ENCODE results near the gene NPM1. TPM values are rescaled to one million over a fixed set of nuclear protein-coding genes. Genes with fewer than 3 reads are reported as not detected.
"Not testable (repeated sequence)": the region's sequence is repeated elsewhere in the genome, so short reads cannot be mapped to it uniquely, and the experiment has no call there.

Gene NPM1, protein sequence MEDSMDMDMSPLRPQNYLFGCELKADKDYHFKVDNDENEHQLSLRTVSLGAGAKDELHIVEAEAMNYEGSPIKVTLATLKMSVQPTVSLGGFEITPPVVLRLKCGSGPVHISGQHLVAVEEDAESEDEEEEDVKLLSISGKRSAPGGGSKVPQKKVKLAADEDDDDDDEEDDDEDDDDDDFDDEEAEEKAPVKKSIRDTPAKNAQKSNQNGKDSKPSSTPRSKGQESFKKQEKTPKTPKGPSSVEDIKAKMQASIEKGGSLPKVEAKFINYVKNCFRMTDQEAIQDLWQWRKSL
- polyA plus RNA-seq: 1,000 to 10,000 TPM; 1,645 to 2,137 (median 2,053) TPM

DNA sequence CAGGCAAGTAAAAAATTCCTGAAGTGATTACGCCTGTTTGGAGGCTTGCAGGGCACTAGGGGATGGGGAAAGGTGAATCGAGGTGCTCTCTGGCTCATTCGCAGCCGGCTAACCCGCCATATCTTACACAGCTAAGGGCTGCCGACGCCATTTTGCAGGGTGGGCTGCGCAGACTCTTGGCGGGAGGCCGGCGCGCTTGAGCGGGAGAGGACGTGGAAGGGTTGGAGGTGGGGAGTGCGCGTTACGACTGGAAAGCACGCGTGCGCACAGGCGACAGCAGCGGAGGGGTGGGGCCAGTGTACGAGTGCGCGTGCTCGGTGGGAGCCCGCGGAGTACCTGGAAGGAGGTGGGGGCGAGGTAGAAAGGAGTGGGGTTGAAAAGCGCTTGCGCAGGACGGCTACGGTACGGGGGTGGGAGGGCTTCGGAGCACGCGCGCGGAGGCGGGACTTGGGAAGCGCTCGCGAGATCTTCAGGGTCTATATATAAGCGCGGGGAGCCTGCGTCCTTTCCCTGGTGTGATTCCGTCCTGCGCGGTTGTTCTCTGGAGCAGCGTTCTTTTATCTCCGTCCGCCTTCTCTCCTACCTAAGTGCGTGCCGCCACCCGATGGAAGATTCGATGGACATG, at the start of gene NPM1:
TSS of gene NPM1 (plus strand) at position 505 of the 625 bp plus-strand sequence. CDS start at position 605, 100 bp downstream.
- no peak within 1 kb of the TSS for H3K27ac ChIP-seq (ENCODE audit: low read depth, low read length)
- 0 to 1% (median 0%) methylated on average over 56 of the region's 56 CpGs for WGBS, 3 donors

DNA sequence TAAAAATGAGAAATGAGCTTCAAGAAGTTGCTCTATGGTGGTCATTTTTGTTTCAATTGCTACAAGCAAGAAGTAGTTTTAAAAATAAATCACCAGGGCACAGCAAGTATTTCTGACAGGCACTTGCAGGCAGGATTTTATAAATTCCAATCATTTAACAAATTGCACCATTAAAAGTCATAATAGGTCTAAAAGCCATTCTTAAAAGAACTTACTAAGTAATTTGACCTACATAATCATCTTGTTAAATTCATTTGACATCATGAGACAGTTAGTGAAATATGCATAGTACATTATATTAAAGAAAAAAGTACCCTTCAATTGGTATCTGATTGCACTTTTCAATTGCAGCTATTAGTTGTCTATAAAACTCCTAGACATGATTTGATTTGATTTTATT, 47.6 kb upstream of the NPM1 start:
- no peak overlapping the region for H3K27ac ChIP-seq (ENCODE audit: low read depth, low read length)

DNA sequence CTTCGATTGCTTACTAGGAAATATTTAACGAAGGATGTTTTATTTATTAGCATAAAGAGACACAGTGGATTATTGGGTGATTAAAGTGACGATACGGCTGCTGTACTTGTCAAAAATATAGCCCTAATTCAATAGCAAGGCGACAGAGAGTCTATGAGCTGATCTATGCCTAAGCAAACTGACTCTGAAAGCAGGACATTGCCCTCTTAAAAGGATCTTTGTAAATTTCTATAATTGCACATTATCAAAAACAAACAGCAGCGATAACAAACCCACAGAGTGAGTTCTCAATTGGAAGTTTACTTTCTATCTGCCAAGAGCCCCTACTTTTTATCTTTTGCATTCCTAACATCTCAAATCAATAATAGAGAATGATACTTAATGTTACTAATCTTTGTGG, 47.2 kb upstream of the NPM1 start:
- H3K27ac ChIP-seq (ENCODE audit: low read depth, low read length): no peak overlapping the region
- WGBS, 3 donors: 26 to 81% (median 64%) methylated on average over 6 of the region's 6 CpGs

DNA sequence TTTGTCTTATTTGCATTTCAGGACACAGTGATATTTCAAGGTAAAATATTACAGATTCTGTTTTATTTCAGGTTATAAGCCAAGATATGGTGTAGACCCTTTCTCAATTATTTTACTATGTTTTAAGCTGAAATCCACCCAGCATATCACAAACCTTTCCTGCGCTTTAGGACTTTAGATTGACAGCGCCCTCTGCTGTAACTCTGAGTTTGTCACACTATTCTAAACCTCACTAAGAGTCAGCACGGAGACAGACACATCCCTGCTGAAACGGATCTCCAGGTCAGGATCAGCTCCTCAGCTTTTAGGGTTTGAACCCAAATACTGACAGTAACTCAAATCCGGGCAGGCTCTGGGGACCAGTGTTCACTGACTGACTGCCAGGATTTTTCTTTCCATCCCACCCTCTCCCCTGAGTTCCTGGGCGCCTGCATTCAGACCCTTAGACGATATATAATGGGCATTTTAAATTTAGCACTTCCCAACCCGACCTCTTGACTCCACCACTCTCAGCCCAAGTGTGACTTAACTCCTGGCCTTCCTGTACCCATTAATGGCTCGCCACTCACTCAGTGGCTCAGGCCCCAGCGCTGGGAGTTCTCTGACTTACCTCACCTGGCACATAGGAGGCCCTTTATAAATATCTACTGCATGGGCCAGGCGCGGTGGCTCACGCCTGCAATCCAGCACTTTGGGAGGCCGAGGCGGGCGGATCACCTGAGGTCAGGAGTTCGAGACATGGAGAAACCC, 45.1 kb upstream of the NPM1 start:
- WGBS, 3 donors: 49 to 55% (median 53%) methylated on average over 17 of the region's 17 CpGs
- no peak overlapping the region for H3K27ac ChIP-seq (ENCODE audit: low read depth, low read length)

DNA sequence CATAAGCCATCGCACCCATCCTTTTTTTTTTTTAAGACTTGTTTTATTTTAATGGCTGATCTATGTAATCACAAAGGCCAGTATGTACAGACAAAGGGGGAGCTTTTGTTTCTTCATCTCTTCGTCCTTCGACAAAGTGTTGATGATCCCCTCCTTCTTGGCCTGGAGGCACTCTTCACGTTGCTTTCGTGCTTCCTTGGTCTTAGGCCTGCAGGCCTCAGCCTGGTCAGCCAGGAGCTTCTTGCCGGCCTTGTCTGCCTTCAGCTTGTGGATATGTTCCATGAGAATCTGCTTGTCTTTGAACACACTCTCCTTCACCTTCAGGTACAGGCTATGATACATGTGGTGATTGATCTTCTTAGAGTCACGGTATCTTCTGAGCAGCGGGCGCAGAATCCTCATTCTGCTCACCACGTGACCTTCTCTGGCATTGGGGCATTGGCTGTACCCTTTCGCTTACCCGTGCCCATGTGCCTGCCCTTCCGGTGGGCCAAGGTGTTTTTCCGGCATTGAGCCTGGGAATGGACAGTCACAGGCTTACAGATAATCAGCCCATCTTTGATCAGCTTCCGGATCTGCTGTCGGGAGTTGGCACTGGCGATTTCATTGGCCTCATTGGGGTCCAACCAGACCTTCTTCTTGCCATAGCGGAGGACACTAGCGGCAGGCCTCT, 42.6 kb upstream of the NPM1 start:
- WGBS, 3 donors: 92 to 95% (median 94%) methylated on average over 19 of the region's 19 CpGs
- no peak overlapping the region for H3K27ac ChIP-seq (ENCODE audit: low read depth, low read length)

DNA sequence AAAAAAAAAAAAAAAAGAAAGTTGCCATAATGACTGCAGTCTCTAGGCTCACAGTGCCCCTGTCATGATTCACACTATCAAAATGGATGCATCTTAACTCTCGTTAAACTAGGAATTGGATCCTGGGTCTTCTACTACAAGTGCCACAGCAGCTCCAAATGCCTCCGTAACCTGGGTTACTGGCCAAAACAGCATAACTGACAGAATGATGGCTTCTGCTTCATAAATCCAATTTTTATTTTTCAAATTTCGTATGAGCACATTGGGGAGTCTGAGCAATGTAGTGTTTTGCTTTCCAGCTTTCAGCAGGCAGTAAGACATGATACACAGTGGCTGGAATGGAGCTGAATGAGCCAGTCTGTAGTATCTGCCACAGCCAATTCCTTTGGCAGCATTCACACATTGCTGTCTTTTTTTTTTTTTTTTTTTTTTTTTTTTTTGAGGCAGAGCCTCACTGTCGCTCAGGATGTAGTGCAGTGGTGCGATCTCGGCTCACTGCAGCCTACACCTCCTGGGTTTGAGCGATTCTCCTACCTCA, 36.0 kb upstream of the NPM1 start:
- WGBS, 3 donors: 78 to 86% (median 85%) methylated on average over 7 of the region's 7 CpGs
- H3K27ac ChIP-seq (ENCODE audit: low read depth, low read length): no peak overlapping the region

DNA sequence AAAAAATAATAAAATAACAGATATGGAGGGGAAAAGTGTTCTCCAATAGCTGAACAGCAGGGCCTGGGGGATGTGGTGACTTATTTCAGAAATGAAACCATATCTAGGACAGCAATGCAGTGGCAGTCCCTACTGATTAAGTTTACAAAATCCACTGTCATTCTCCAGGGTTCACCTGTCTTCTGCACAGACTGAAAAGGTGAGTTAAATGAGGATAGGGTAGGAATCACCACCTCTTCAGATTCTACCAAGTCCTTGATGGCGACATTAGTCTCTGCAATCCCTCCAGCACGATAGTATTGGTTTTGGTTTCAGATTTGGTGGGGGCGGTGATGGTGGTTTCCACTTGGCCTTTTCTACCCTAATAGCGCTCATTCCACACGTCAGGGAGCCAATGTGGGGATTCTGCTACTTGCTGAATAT, 32.3 kb upstream of the NPM1 start:
- whole genome bisulfite sequencing, 3 donors: 88 to 94% (median 88%) methylated on average over 5 of the region's 5 CpGs
- no peak overlapping the region for H3K27ac ChIP-seq (ENCODE audit: low read depth, low read length)

DNA sequence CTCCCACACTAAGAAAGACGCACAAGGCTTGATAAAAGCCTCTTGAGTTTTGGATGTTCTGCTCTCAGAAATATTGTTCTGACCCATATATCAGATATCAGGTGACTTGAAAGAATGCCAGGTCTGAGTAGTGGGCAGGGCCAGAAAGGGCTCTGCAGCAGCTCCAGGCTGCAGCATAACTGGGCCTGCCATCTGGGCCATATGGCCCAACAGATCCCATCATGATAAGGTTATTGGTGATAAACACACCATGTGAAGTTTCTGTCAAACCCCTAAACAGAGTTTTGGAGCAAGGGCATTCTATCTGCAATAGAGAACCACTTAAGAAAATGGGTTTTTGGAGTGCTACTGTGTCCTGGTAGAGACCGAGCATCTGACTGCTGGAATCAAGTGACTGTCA, 29.8 kb upstream of the NPM1 start:
- H3K27ac ChIP-seq (ENCODE audit: low read depth, low read length): no peak overlapping the region
- 92 to 93% (median 93%) methylated on average over 2 of the region's 2 CpGs for WGBS, 3 donors

DNA sequence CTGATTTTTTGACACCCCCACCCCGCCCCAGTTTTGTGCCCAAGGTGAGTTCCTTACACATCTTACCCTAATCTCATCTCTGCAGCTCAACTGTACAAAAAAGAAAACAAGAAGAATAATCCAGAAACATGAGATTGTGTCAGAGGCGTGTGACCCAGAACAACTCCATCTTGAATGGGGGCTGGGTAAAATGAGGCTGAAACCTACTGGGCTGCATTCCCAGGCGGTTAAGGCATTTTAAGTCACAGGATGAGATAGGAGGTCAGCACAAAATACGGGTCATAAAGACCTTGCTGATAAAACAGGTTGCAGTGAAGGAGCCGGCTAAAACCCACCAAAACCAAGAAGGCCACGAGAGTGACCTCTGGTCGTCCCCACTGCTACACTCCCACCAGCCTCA, 26.5 kb upstream of the NPM1 start:
- not testable (repeated sequence) for H3K27ac ChIP-seq (ENCODE audit: low read depth, low read length)
- 70 to 80% (median 74%) methylated on average over 7 of the region's 7 CpGs for WGBS, 3 donors

DNA sequence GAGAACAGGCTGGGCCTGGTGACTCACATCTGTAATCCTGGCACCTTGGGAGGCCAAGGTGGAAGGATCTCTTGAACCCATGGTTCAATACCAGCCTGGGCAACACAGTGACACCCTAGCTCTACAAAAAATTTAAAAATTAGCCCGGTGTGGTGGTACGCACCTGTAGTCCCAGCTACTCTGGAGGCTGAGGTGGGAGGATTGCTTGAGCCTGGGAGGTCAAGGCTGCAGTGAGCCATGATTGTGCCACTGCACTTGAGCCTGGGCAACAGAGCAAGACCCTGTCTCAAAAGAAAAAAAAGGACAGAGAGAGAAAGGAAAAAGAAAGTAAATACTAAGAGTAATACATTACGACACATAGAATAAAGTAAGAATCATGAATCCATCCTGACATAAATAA, 24.4 kb upstream of the NPM1 start:
- WGBS, 3 donors: 95 to 96% (median 96%) methylated on average over 3 of the region's 3 CpGs
- H3K27ac ChIP-seq (ENCODE audit: low read depth, low read length): not testable (repeated sequence)

DNA sequence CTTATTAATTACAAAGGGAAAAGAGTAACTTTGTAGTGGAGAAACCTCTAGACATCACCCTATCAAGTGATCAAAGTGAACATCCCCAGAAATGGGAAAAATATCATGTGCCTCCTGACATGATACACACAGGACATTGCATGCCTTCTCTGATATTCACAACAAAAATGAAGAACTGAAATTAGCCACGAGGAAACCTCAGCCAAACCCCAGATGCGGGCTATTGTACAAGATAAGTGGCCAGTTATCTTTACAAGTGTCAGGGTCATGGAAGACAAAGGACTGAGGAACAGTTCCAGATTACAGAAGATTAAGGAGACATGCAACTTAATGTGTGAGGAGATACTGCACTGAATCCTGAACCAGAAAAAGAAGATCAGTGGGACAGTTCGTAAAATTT, 23.8 kb upstream of the NPM1 start:
- no peak overlapping the region for H3K27ac ChIP-seq (ENCODE audit: low read depth, low read length)
- 42 to 47% (median 45%) methylated on average over 3 of the region's 3 CpGs for WGBS, 3 donors

DNA sequence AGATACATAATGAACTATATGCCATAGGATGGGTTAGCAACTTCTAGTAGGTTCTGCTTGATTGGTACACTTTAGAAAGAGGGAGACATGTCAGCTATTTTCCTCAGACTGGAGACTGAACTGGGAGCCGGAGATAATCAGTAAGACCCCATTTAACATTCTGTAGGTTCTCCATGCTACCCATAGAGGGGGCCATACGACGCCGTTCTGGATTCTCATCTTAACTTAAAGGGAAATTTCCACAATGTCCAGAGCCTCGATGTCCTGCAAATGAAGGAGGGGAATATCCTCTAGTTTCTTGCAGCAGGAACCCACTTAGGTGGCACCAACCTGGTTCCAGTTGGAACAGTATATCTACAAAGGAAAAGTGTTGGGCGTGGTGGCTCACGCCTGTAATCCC, 22.3 kb upstream of the NPM1 start:
- 38 to 45% (median 39%) methylated on average over 7 of the region's 7 CpGs for WGBS, 3 donors
- no peak overlapping the region for H3K27ac ChIP-seq (ENCODE audit: low read depth, low read length)

DNA sequence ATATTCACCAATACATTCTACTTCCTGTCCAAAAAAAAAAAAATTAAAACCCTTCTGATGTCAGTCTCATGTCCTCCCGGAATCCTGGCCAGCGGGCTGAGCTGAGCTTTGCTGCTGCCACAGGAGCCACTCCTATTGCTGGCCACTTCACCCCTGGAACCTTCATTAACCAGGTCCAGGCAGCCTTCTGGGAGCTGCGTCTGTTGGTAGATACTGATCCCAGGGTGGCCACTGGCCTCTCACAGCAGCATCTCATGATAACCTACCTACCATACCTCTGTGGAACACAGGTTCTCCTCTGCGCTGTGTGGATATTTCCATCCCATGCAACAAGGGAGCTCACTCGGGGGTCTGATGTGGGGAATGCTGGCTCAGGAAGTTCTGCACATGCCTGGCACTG, 21.0 kb upstream of the NPM1 start:
- H3K27ac ChIP-seq (ENCODE audit: low read depth, low read length): no peak overlapping the region
- 74 to 80% (median 75%) methylated on average over 5 of the region's 5 CpGs for WGBS, 3 donors

DNA sequence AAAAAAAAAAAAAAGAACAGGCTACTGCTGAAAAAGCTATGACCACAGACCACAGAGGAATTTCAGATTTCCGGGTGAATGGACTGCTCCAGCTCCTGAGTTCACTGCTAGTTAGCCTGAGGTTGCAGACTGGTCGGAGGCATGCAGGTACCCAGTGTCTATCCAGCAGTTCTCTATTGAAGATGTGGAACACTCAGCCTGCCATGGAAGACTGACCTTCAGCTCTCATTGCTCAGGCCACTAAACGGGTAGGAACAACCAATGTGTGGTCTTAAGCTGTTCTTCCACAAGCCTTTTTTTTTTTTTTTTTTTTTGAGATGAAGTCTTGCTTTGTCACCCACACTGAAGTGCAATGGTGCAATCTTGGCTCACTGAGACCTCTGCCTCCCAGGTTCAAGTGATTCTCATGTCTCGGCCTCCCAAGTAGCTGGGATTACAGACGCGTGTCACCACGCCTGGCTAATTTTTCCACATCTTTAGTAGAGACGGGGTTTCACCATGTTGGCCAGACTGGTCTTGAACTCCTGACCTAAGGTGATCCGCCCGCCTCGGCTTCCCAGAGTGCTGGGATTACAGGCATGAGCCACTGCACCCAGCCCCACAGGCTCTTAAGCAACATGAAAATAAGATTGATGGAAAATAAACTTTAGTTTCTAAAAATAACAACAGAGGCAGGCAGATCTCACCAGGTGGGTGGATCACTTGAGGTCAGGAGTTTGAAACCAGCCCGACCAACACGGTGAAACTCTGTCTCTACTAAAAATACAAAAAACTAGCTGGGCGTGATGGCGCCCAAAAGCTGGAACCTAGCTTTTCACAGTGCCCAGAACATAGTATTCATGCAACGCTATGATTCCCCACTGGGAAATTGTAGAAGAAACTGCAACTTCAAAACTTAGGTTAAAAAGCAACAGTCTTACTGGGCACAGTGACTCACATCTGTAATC, 20.0 kb upstream of the NPM1 start:
- no peak overlapping the region for H3K27ac ChIP-seq (ENCODE audit: low read depth, low read length)
- WGBS, 3 donors: 75 to 82% (median 77%) methylated on average over 16 of the region's 16 CpGs

DNA sequence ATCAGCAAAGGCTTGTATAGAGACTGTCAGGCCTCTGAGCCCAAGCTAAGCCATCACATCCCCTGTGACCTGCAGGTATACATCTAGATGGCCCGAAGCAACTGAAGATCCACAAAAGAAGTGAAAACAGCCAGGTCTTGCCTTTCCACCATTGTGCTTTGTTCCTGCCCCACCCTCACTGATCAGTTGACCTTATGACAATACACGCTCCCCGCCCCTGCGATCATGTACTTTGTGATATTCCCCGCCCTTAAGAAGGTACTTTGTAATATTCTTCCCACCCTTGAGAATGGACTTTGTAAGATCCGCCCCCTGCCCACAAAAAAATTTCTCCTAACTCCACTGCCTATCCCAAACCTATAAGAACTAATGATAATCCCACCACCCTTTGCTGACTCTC, 18.6 kb upstream of the NPM1 start:
- no peak overlapping the region for H3K27ac ChIP-seq (ENCODE audit: low read depth, low read length)
- 91 to 96% (median 94%) methylated on average over 6 of the region's 6 CpGs for WGBS, 3 donors

DNA sequence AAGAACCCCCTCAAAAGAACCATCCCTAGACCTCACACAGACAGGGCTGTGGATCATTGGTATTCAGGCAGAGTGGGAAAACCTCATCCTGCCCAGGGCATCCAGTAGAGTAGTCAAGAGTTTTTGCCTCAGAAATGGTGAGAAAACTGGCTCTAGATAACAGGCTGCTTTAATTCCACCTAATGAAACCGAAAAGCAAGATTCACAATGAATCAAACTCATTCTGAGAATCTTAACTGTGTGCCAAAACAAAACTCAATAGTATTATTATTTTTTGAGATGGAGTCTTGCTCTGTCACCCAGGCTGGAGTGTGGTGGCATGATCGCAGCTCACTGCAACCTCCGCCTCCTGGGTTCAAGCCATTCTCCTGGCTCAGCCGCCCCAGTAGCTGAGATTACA, 17.8 kb upstream of the NPM1 start:
- WGBS, 3 donors: 92 to 94% (median 94%) methylated on average over 4 of the region's 4 CpGs

DNA sequence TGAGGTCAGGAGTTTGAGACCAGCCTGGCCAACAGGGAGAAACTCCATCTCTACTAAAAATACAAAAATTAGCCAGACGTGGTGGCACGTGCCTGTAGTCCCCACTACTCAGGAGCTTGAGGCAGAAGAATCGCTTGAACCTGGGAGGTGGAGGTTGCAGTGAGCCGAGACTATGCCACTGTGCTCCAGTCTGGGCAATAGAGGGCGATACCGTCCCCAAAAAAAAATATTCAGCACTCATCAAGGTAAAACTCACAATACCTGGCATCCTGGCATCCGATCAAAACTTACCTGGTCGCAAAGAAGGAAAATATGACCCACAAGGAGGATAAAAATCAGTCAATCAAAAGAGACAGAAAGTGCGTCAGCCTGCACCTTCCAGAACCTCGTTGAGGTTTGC, 16.8 kb upstream of the NPM1 start:
- 37 to 56% (median 52%) methylated on average over 10 of the region's 10 CpGs for WGBS, 3 donors
- H3K27ac ChIP-seq (ENCODE audit: low read depth, low read length): not testable (repeated sequence)

More for the DNA sequence above, 17.8 kb upstream of the NPM1 start:
- H3K27ac ChIP-seq (ENCODE audit: low read depth, low read length): no peak overlapping the region

DNA sequence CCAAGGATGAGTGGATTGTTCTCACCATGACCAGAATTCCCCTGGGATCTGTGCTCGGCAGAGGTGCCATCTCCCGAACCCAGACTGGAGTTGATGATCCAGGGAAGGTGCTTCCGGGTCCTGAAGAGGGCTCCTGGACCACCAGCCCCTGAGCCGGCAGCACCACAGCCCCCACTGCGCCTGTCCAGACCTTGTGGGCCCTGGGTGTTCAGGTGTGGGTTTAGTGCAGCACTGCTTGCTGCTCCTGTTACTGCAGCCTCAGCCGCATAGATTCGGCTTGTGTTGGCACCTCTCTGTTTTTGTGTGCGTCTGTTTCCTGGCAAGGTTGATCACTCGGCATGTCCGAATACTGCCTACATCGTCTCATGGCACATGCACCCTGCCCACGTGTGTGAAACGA, 16.3 kb upstream of the NPM1 start:
- 83 to 86% (median 83%) methylated on average over 13 of the region's 13 CpGs for WGBS, 3 donors
- no peak overlapping the region for H3K27ac ChIP-seq (ENCODE audit: low read depth, low read length)

All from adipose tissue (tissue), 3 donors.